NT2/D1 (cell line): Measurements from ENCODE around the gene DOCK2.

Experiments
- SUZ12 ChIP-seq: IDR thresholded peaks from 2 replicates; pipeline ENCODE4 v1.6.1; 2011; ENCODE audit not compliant: insufficient read length, insufficient read depth; ENCODE audit errors: extremely low read depth
- ZNF274 ChIP-seq: IDR thresholded peaks from 2 replicates; pipeline ENCODE4 v1.6.1; 2011; ENCODE audit warnings: mild to moderate bottlenecking, low read depth, low read length

DNA sequence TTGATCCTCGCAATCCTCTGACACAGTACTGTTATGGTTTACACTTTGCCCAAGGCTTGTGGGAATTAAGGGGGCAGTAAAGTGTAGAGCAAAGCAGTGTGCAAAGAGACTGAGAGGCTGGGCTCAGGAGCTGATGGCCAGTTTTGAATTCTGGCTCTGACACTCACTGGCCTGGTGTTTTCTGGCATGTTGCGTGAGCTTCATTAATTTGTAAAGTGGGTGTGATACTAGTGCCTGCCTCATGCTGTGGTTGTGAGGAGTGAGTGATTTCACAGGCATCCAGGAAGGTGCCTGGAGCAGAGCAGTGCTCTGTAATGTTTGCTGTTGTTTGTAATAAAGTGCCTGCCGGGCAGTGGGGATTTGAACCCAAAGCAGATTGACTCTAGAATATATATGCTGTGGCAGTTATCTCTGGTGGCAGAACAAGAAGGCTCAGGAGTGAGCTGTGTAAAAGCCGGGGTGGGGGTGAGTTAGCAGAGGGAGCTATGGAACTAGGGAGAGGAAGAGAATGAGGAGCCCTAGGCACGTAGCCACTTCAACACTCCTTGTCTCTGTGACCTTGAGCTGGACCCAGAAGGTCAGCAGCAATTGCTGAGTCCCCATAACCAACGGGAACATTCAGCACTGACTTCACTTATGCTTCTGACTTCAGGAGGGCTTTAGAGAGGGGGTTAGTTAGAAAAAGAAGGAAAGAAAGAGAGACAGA, 108.5 kb downstream of the DOCK2 start:
- TF ChIP-seq ZNF274 (no peak), SUZ12 (no peak)
